Esophagus (tissue), 2 donors: ENCODE data around the gene FMNL2. TPM values are rescaled to one million over a fixed set of nuclear protein-coding genes. Genes with fewer than 3 reads are reported as not detected.

ENCODE experiments used
- H3K27ac ChIP-seq, 2 donors: one replicate each; pipeline ENCODE4 v1.5.1; 2013; ENCODE audit warnings: low read depth in 2 of 2, mild to moderate bottlenecking in 2 of 2, inconsistent platforms in 1 of 2, low read length in 1 of 2, moderate library complexity in 1 of 2
- H3K27me3 ChIP-seq, 2 donors: one replicate each; pipeline ENCODE4 v1.6.1; 2013; ENCODE audit warnings: low read length in 2 of 2, control low read depth in 1 of 2, mild to moderate bottlenecking in 1 of 2; ENCODE audit not compliant: insufficient read depth in 2 of 2, control insufficient read depth in 1 of 2
- H3K36me3 ChIP-seq, 2 donors: one replicate each; pipeline ENCODE4 v1.6.1; 2013; ENCODE audit warnings: low read length in 1 of 2; ENCODE audit not compliant: control insufficient read depth in 2 of 2, insufficient read depth in 2 of 2
- H3K4me1 ChIP-seq, 2 donors: one replicate each; pipeline ENCODE4 v1.6.1; 2013; ENCODE audit warnings: low read length in 1 of 2; ENCODE audit not compliant: control insufficient read depth in 2 of 2, insufficient read depth in 2 of 2
- H3K4me3 ChIP-seq, 2 donors: one replicate each; pipeline ENCODE4 v1.5.1; 2013; ENCODE audit warnings: low read length in 2 of 2, mild to moderate bottlenecking in 2 of 2, low read depth in 1 of 2, moderate library complexity in 1 of 2
- H3K9me3 ChIP-seq, 2 donors: one replicate each; pipeline ENCODE4 v1.6.1; 2013; ENCODE audit warnings: mild to moderate bottlenecking in 2 of 2, low read depth in 1 of 2, low read length in 1 of 2, moderate library complexity in 1 of 2; ENCODE audit not compliant: control insufficient read depth in 2 of 2, insufficient read depth in 1 of 2
- WGBS, 2 donors: extraction: QIAGEN DNeasy Blood & Tissue Kit; methylation state at CpG; one replicate each; pipeline ENCODE4 v1.1.7; 2013; 5-methylcytosine and 5-hydroxymethylcytosine counted together
- polyA plus RNA-seq, 2 donors: library from polyadenylated mRNA; stranded (reverse); fragments of 200-250 nt; gene quantifications; one replicate each; pipeline ENCODE4 v1.2.3, GENCODE V29; 2013
- donor health status: healthy with polysubstance abuse.
- donor health status: Bipolar disorder and iron deficiency.

FMNL2 gene
- polyA plus RNA-seq, 2 donors, result 4.2 to 5.3 TPM

DNA sequence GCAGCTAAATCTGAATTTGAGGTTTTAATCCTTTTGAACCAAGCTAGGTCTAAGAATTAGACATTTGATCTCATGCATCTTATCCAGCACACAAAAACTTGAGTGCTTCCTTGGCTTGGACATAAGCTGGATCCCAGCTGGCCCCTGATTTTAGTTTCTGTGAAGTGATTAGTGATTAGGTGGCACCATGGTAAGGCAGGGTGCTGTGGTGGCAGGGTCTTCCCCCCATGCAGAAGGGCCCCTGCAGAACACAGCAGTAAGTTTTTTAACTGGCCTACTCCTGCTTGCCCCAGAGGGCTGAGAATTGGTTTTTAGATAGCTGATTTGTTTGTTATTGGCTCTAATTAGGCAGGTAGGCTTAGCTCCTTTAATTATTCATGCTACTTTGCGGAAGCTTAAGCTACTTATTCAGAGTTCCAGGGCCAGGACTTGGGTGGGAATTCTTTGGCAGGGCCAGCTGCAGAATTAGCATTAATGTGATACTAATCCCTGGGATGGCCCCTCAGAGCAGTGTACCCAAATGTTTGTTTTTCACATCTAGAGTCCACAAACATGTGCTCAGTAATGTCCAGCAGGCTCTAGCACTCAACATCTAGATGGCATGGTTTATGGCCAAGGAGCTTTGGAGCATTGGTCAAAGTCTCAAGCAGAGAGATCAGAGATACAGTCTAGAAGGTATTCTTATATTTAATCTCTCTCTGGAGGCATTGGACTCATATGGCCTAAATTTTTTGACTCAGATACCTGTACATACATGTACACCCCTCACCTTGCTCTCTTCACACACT, 99.6 kb downstream of the FMNL2 start:
- no peaks in the 10 kb centered on the region for H3K9me3 ChIP-seq
- H3K27ac ChIP-seq, result no peak overlapping the region
- no peaks in the 10 kb centered on the region for H3K36me3 ChIP-seq
- H3K27me3 ChIP-seq, result no peaks in the 10 kb centered on the region
- H3K4me1 ChIP-seq, result peaks cover 0 to 3% of the 10 kb centered on the region in 2 donors
- no peak overlapping the region for H3K4me3 ChIP-seq
- WGBS, 2 donors, result 91 to 92% methylated on average over 1 of the region's 1 CpG

DNA sequence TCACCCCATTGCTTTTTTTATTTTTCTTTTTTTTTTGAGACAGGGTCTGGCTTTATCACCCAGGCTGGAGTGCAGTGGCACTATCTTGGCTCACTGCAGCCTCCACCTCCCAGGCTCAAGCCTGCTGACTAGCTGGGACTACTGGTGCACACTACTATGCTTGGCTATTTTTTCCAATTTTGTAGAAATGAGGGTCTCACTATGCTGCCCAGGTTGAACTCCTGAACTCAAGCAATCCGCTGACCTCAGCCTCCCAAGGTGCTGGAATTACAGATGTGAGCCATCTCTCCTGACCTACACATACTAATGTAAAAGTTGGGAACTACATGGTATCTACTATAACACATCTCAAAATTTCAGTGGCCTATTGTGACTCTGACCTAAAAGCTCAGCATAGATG, 101.2 kb downstream of the FMNL2 start:
- WGBS, 2 donors, result 91 to 100% methylated on average over 1 of the region's 1 CpG
- no peaks in the 10 kb centered on the region for H3K9me3 ChIP-seq
- no peaks in the 10 kb centered on the region for H3K27me3 ChIP-seq
- H3K27ac ChIP-seq, result no peak overlapping the region
- H3K36me3 ChIP-seq, result no peaks in the 10 kb centered on the region
- H3K4me1 ChIP-seq, result peaks cover 0 to 3% of the 10 kb centered on the region in 2 donors
- H3K4me3 ChIP-seq, result no peak overlapping the region

DNA sequence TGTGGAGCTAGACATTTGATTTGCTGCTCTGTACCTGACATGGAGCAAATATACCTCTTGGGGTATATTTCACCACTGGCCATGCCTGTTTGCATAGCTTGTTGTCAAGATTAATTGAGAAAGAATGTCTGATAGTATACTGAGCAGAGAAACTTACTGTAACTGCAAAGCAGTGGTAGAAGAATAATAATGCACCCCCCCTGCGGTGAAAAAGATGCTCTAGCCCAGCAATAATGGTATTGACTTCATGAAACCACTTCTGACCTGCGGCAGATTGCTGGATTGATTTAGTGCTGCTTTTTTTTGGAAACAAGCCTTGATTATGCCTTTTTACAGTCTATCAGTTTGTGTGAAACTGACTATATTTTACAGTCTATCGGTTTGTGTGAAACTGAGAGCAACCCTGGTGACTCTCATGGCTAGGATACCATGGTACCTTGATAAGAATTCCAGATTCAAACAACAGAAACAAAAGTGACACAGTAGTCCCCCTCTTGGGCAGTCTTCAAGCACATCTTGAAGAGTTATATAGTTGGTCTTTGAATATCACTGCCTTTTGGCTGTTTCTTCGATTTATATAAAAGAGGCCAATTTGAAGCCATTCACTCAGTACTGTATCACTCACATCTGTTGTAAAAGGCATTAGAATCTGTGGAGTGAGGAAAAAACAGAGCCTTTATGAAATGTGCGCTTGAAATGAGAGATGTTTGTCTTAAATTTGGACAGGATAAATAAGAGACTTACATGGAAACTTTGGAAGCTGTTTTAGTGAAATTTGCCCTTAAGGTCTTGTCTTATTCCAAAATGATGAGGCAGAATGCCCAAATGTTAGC, 102.5 kb downstream of the FMNL2 start:
- Histone ChIP-seq H3K4me1 (no peaks in the 10 kb centered on the region), H3K4me3 (no peak overlapping the region), H3K27ac (no peak overlapping the region), H3K27me3 (no peaks in the 10 kb centered on the region), H3K36me3 (no peaks in the 10 kb centered on the region), H3K9me3 (no peaks in the 10 kb centered on the region)
- WGBS, 2 donors, result 83 to 85% methylated on average over 5 of the region's 5 CpGs

DNA sequence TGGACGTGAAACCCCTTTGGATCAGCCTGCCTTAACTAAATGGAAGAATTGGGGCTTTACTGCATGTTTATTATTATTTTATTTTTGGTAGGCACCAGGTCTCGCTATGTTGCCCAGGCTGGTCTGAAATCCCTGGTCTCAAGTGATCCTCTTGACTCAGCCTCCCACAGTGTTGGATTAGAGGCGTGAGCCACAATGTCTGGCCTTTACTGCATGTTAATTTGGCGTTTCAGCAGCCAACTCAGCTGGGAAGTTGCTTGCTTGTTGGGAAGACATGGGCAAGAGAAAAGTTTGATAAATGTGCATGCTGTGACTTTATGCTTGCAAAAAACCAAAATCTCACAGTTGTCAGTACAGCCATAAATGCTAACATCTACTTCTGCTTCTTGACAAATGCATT, 105.1 kb downstream of the FMNL2 start:
- no peak overlapping the region for H3K4me3 ChIP-seq
- H3K4me1 ChIP-seq, result peaks cover 4 to 7% of the 10 kb centered on the region in 2 donors
- no peaks in the 10 kb centered on the region for H3K27me3 ChIP-seq
- H3K27ac ChIP-seq, result no peak overlapping the region
- WGBS, 2 donors, result 86 to 89% methylated on average over 4 of the region's 4 CpGs
- no peaks in the 10 kb centered on the region for H3K36me3 ChIP-seq
- no peaks in the 10 kb centered on the region for H3K9me3 ChIP-seq

DNA sequence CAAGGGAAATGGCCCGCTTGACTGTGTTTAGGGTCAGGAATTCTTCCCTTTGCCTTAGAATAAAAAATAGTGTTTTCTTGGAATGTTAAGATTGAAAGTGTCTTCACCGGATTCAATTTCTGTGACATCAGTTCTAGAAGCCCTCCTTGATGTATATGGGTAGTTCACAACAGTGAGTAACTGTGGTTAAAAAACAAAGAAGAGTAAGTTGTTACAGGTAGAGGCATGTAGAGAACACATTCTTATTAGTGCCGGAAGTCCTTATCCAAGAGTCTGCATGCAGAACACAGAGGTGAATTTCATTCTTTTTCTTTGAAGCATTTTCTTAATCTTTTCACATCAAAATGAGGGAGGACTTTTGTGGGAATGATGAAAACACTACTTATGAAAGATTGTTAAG, 105.5 kb downstream of the FMNL2 start:
- H3K27ac ChIP-seq, result no peak overlapping the region
- no peaks in the 10 kb centered on the region for H3K36me3 ChIP-seq
- peaks cover 4 to 7% of the 10 kb centered on the region in 2 donors for H3K4me1 ChIP-seq
- H3K9me3 ChIP-seq, result no peaks in the 10 kb centered on the region
- WGBS, 2 donors, result 57 to 65% methylated on average over 3 of the region's 3 CpGs
- H3K4me3 ChIP-seq, result no peak overlapping the region
- no peaks in the 10 kb centered on the region for H3K27me3 ChIP-seq

DNA sequence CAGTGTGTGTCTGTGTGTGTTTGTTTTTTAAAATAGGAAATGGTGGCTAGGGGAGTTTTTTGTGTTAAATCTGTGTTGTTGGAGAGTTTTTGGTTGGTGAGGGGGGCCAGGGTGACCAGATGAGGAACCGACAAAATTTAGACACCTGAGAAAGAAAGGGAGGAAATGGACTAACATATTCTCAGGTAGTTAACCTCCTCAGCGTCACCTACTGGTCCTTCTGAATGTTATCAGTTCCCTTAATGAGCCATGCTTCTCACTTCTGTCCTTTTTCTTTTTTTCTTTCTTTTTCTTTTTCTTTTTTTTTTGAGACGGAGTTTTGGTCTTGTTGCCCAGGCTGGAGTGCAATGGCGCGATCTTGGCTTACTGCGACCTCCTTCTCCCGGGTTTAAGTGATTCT, 107.0 kb downstream of the FMNL2 start:
- Histone ChIP-seq H3K4me3 (no peak overlapping the region), H3K36me3 (no peaks in the 10 kb centered on the region), H3K9me3 (no peaks in the 10 kb centered on the region), H3K27ac (no peak overlapping the region), H3K4me1 (peaks cover 4 to 7% of the 10 kb centered on the region in 2 donors), H3K27me3 (no peaks in the 10 kb centered on the region)
- WGBS, 2 donors, result 96 to 98% methylated on average over 7 of the region's 7 CpGs

DNA sequence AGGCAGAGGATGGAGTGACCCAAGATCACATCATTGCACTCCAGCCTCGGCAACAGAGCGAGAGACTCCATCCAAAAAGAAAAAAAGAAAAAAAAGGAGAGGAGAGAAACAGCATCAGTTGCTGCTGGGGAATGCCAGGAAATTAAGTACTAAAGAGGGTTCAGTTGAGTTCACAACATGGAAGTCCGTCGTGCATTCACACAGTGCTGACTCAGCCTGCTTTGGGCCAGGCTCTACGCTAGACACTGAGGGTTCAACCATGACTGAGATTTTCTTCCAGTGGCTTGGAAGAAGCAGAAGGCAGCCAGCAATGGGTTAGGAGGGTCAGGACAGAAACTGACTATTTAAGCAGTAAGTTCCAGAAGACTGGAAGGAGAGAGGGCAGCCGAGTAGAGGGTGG, 108.8 kb downstream of the FMNL2 start:
- Histone ChIP-seq H3K27me3 (no peaks in the 10 kb centered on the region), H3K4me3 (no peak overlapping the region), H3K27ac (no peak overlapping the region), H3K4me1 (peaks cover 4 to 7% of the 10 kb centered on the region in 2 donors), H3K36me3 (no peaks in the 10 kb centered on the region), H3K9me3 (no peaks in the 10 kb centered on the region)
- 65 to 72% methylated on average over 6 of the region's 6 CpGs for WGBS, 2 donors

DNA sequence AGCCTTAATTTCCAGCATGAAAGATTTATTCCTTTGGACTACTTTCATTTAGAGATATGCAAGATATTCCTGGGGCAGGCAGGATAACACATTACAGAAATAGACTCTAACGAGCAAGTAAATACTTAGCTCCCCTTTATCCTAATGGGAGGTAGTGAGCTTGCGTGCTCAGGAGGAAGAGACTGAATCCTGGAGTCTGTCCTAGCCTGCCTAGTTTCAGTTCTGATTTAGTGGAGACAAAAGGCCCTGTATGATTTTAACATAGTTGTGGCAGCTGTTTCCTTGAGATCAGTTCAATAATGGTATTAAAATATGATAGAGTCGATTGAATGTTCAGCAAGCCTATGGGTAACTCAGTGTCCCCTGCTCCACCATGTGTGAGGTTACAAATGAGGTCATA, 109.5 kb downstream of the FMNL2 start:
- Histone ChIP-seq H3K4me3 (no peak overlapping the region), H3K4me1 (peaks cover 4 to 7% of the 10 kb centered on the region in 2 donors), H3K27ac (no peak overlapping the region), H3K27me3 (no peaks in the 10 kb centered on the region), H3K36me3 (no peaks in the 10 kb centered on the region), H3K9me3 (no peaks in the 10 kb centered on the region)
- 47 to 65% methylated on average over 3 of the region's 3 CpGs for WGBS, 2 donors

DNA sequence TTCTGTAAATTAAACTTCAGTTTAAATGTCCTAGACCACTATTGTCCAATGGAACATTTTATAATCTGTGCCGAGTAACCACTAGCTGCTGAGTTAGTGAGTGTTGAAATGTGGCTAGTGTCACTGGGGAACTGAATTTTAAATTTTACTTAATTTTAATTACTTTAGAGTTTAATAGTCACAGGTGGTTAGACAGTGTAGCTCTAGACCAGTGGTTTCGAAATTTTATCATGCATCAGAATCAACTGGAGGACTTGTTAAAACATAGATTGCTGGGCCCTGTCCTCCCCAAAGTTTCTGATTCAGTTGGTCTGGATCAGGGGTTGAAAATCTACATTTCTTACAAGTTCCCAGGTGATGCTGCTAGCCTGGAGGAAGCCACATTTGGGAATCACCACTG, 110.4 kb downstream of the FMNL2 start:
- Histone ChIP-seq H3K9me3 (no peaks in the 10 kb centered on the region), H3K4me3 (no peak overlapping the region), H3K27me3 (no peaks in the 10 kb centered on the region), H3K27ac (no peak overlapping the region), H3K4me1 (peaks cover 4 to 7% of the 10 kb centered on the region in 2 donors), H3K36me3 (no peaks in the 10 kb centered on the region)
- WGBS, 2 donors, result 47 to 58% methylated on average over 2 of the region's 2 CpGs
